ENCODE results near the gene BCL6. TPM values are rescaled to one million over a fixed set of nuclear protein-coding genes. Genes with fewer than 3 reads are reported as not detected.

The BCL6 gene
- total RNA-seq, 8 experiments from 2014 or later, result 1.5 to 65.5 (median 9.5) TPM

- in situ Hi-C loops (cut with MboI; ENCODE audit: low pct_unique_long_range_greater_than_20kb in 2 of 9, low sequenced_read_pairs in 9 of 9, unreplicated experiment in 9 of 9), result no loop called here
- no peak overlapping the region for H3K27ac ChIP-seq
- H3K4me3 ChIP-seq, result no peak overlapping the region
- H3K4me1 ChIP-seq (replicated peaks in 1 of 2), result no peaks in the 10 kb centered on the region
- peak in 4 of 8 experiments; percentile 16 to 92 (median 41) for ATAC-seq (replicated peaks in 6 of 8)
- 17 to 59% (median 44%) methylated on average over 1 to 5 of the region's 6 CpGs; no CpG with 5 or more reads in 3 of the 10 experiments for WGBS, 10 experiments
Measured at GRCh38 chr3:187719628-187720336, 25.5 kb downstream of the BCL6 start.

- in situ Hi-C loops (cut with MboI; ENCODE audit: low pct_unique_long_range_greater_than_20kb in 2 of 9, low sequenced_read_pairs in 9 of 9, unreplicated experiment in 9 of 9), result no loop called here
- Histone ChIP-seq H3K27ac (no peak overlapping the region), H3K4me3 (no peak overlapping the region), H3K4me1 (replicated peaks in 1 of 2) (no peaks in the 10 kb centered on the region)
- 83 to 100% (median 93%) methylated on average over 1 to 5 of the region's 5 CpGs; no CpG with 5 or more reads in 2 of the 10 experiments for WGBS, 10 experiments
- no peak for ATAC-seq (replicated peaks in 6 of 8)
Measured at GRCh38 chr3:187718802-187719201, 26.5 kb downstream of the BCL6 start.

DNA sequence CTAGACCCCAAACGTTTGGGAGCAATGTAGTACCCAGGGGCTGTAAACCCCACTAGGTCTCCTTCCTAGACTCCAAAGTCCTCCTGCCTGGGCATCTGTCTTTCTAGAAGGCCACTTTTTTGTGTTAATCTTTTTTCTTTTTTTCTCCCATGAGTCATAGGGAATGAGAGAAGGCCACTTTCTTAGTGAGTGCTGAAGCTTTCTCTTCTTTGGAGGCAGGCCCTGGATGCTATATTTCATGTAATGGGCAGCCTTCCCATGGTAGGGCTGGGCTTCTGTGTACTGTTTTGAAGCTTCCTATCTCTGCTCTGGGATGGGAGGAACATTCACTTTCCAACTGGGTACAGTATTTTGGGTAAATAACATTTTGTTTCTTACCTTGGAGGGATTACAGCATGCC lies 27.7 kb downstream of the BCL6 start:
- Histone ChIP-seq H3K4me3 (no peak overlapping the region), H3K27ac (no peak overlapping the region), H3K4me1 (replicated peaks in 1 of 2) (no peaks in the 10 kb centered on the region)
- peak in 1 of 8 experiments; percentile 5 for ATAC-seq (replicated peaks in 6 of 8)
- 0 to 80% (median 0%) methylated on average over 1 of the region's 1 CpG; no CpG with 5 or more reads in 7 of the 10 experiments for WGBS, 10 experiments
- in situ Hi-C loops (cut with MboI; ENCODE audit: low pct_unique_long_range_greater_than_20kb in 2 of 9, low sequenced_read_pairs in 9 of 9, unreplicated experiment in 9 of 9), result no loop called here

DNA sequence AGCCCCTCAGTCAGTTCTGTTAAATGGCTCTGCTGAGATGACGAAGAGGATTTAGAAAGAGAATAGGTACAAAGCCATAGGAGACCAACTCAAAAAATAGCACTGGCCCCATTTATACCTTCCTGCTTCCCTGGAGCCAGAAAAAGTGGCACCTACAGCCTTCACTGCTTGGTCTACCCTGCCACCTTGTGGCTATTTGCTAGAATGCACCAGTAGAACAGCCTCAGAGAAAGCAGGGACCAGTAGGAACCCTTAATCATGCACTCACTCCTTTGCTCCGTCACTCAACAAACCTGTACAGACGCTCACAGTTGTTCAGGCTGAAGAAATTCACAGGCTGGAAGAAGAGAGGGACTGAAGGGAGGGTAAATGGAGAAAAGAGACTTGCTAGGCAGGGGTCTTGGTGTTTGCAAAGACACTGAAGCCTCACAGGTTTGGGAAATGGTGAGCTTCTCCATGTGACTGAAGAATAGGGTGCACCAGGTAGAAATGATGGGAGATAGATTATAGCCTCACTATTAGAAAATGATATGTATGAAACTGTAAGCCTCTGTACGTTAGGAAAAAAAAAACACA lies 30.8 kb downstream of the BCL6 start:
- WGBS, 10 experiments, result 0 to 15% (median 7%) methylated on average over 1 to 4 of the region's 4 CpGs
- Histone ChIP-seq H3K4me3 (no peak overlapping the region), H3K4me1 (replicated peaks in 1 of 2) (no peaks in the 10 kb centered on the region), H3K27ac (no peak overlapping the region)
- ATAC-seq (replicated peaks in 6 of 8), result peak; percentile 52 to 90 (median 74)
- in situ Hi-C loops (cut with MboI; ENCODE audit: low pct_unique_long_range_greater_than_20kb in 2 of 9, low sequenced_read_pairs in 9 of 9, unreplicated experiment in 9 of 9), result no loop called here

GRCh38 chr3:187713504-187713903 lies 31.8 kb downstream of the BCL6 start:
- Histone ChIP-seq H3K27ac (no peak overlapping the region), H3K4me3 (no peak overlapping the region), H3K4me1 (replicated peaks in 1 of 2) (no peaks in the 10 kb centered on the region)
- ATAC-seq (replicated peaks in 6 of 8), result peak in 3 of 8 experiments; percentile 76 to 89 (median 89)
- in situ Hi-C loops (cut with MboI; ENCODE audit: low pct_unique_long_range_greater_than_20kb in 2 of 9, low sequenced_read_pairs in 9 of 9, unreplicated experiment in 9 of 9), result no loop called here
- WGBS, 10 experiments, result 20 to 92% (median 80%) methylated on average over 1 to 2 of the region's 2 CpGs; no CpG with 5 or more reads in 3 of the 10 experiments

GRCh38 chr3:187709155-187709554 lies 36.1 kb downstream of the BCL6 start:
- 0 to 77% (median 65%) methylated on average over 1 to 4 of the region's 4 CpGs; no CpG with 5 or more reads in 3 of the 10 experiments for WGBS, 10 experiments
- in situ Hi-C loops (cut with MboI; ENCODE audit: low pct_unique_long_range_greater_than_20kb in 2 of 9, low sequenced_read_pairs in 9 of 9, unreplicated experiment in 9 of 9), result no loop called here
- no peak for ATAC-seq (replicated peaks in 6 of 8)

GRCh38 chr3:187708696-187709095 lies 36.6 kb downstream of the BCL6 start:
- no peak overlapping the region for H3K27ac ChIP-seq
- H3K4me1 ChIP-seq (replicated peaks in 1 of 2), result no peaks in the 10 kb centered on the region
- in situ Hi-C loops (cut with MboI; ENCODE audit: low pct_unique_long_range_greater_than_20kb in 2 of 9, low sequenced_read_pairs in 9 of 9, unreplicated experiment in 9 of 9), result no loop called here
- ATAC-seq (replicated peaks in 6 of 8), result no peak
- H3K4me3 ChIP-seq, result no peak overlapping the region

More at GRCh38 chr3:187709155-187709554, 36.1 kb downstream of the BCL6 start:
- no peak overlapping the region for H3K27ac ChIP-seq
- H3K4me1 ChIP-seq (replicated peaks in 1 of 2), result no peaks in the 10 kb centered on the region
- no peak overlapping the region for H3K4me3 ChIP-seq

DNA sequence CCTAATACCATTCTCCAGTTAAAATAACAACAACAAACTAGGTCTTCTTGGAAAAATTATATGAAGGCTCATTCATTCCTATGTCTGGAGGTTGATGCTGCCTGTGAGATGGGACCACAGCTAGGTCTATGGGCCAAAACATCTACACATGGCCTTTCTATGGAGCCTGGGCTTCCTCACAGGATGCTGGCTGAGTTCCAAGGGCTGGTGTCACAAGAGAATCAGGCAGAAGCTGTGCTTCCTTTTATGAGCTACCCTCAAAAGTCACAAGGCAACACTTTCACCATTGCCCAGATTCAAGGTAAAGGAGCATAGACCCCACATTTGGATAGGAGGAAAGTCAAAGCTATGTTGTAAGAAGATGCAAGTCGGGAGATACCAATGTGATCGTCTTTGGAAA lies 38.3 kb downstream of the BCL6 start:
- no peaks in the 10 kb centered on the region for H3K4me1 ChIP-seq (replicated peaks in 1 of 2)
- WGBS, 10 experiments, result 49 to 100% (median 82%) methylated on average over 1 to 2 of the region's 2 CpGs; no CpG with 5 or more reads in 1 of the 10 experiments
- no peak overlapping the region for H3K4me3 ChIP-seq
- no peak for ATAC-seq (replicated peaks in 6 of 8)
- in situ Hi-C loops (cut with MboI; ENCODE audit: low pct_unique_long_range_greater_than_20kb in 2 of 9, low sequenced_read_pairs in 9 of 9, unreplicated experiment in 9 of 9), result no loop called here
- H3K27ac ChIP-seq, result no peak overlapping the region

DNA sequence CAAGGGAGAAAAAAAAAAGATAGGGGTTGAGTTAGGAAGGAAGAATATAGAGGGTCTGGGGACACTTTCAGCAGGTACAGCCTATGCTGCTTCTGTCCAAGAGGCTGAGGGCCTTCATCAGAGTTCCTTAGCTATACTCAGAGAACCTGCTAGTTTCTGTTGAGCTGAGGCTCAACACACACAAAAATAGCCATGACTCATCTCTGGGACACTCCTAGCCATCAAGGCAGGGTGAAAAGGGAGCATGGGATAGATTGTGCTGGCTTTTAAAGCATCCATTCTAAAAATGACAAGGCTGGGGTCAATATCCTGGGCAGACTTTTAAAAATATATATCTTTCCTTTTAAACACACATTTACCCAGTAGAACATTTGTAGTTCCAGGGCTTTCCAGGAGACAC lies 40.1 kb downstream of the BCL6 start:
- no peak overlapping the region for H3K27ac ChIP-seq
- H3K4me3 ChIP-seq, result no peak overlapping the region
- peak in 7 of 8 experiments; percentile 49 to 84 (median 73) for ATAC-seq (replicated peaks in 6 of 8)
- H3K4me1 ChIP-seq (replicated peaks in 1 of 2), result no peaks in the 10 kb centered on the region
- in situ Hi-C loops (cut with MboI; ENCODE audit: low pct_unique_long_range_greater_than_20kb in 2 of 9, low sequenced_read_pairs in 9 of 9, unreplicated experiment in 9 of 9), result no loop called here

DNA sequence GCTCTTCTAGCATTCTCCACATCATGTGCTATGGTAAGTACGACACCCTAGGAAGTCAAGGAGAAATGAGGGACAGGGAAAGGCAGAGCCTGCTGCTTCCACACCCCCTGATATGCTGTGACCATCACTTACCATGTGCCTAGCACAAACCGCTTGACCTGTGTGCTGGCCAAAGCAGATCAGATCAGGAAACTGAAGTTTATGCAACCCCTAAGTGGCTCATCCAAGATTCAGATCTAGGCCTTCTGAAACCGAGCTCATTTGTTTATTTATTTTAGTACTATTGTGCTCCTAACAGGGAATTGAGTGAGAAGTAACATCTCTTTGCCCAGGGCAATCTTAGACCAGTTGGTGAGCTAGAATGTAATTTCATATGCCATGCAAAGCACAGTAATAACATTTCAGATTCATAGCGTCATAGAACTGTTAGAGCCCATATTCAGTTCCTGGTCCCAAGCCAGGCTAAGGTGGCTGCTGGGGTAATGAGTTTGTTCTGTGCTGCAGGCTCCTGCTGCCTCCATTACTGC lies 42.7 kb downstream of the BCL6 start, which contains the start of gene RTP2:
Gene RTP2 (minus strand): TSS at position 51 of the 527 bp plus-strand sequence. CDS start 429 bp downstream, outside the sequence.
- no peaks in the 10 kb centered on the region for H3K4me1 ChIP-seq (replicated peaks in 1 of 2)
- WGBS, 10 experiments, result 20 to 100% (median 42%) methylated on average over 1 to 4 of the region's 4 CpGs; no CpG with 5 or more reads in 1 of the 10 experiments
- in situ Hi-C loops (cut with MboI; ENCODE audit: low pct_unique_long_range_greater_than_20kb in 2 of 9, low sequenced_read_pairs in 9 of 9, unreplicated experiment in 9 of 9), result no loop called here

GRCh38 chr3:187700249-187700648 lies 45.0 kb downstream of the BCL6 start:
- WGBS, 10 experiments, result 0 to 75% (median 71%) methylated on average over 1 to 2 of the region's 2 CpGs; no CpG with 5 or more reads in 7 of the 10 experiments
- Histone ChIP-seq H3K27ac (no peak overlapping the region), H3K4me3 (no peak overlapping the region), H3K4me1 (replicated peaks in 1 of 2) (no peaks in the 10 kb centered on the region)
- in situ Hi-C loops (cut with MboI; ENCODE audit: low pct_unique_long_range_greater_than_20kb in 2 of 9, low sequenced_read_pairs in 9 of 9, unreplicated experiment in 9 of 9), result no loop called here
- ATAC-seq (replicated peaks in 6 of 8), result no peak

More for the DNA sequence above, 42.7 kb downstream of the BCL6 start, which contains the start of gene RTP2:
- Histone ChIP-seq H3K27ac (no peak within 1 kb of the TSS), H3K4me3 (no peak within 1 kb of the TSS)
- peak in 2 of 8 experiments; percentile 55 to 85 for ATAC-seq (replicated peaks in 6 of 8)

GRCh38 chr3:187698499-187699399 lies 46.5 kb downstream of the BCL6 start:
- WGBS, 10 experiments, result 40 to 100% (median 86%) methylated on average over 1 to 10 of the region's 42 CpGs; no CpG with 5 or more reads in 2 of the 10 experiments
- no peak for ATAC-seq (replicated peaks in 6 of 8)
- no peaks in the 10 kb centered on the region for H3K4me1 ChIP-seq (replicated peaks in 1 of 2)
- H3K4me3 ChIP-seq, result no peak overlapping the region
- no peak overlapping the region for H3K27ac ChIP-seq
- in situ Hi-C loops (cut with MboI; ENCODE audit: low pct_unique_long_range_greater_than_20kb in 2 of 9, low sequenced_read_pairs in 9 of 9, unreplicated experiment in 9 of 9), result loop anchor here in 7 of 9 experiments (25.0 kb wide), 3 partner anchors 386 to 836 kb away; no protein-coding TSS in a partner anchor
